Nephron progenitor cell (in vitro differentiated cells): ENCODE results near the gene SEC14L2.
A peak's percentile ranks its signal among the peaks of the same experiment; 100 is the strongest.

Source experiments
- DNase-seq: peaks from one replicate; pipeline ENCODE4 v3.0.0; 2021
- H3K27ac Mint-ChIP-seq: 2 replicates; pipeline ENCODE4 v1.8.0; 2021; ENCODE audit warnings: mild to moderate bottlenecking, moderate library complexity, mixed read lengths
- H3K27me3 Mint-ChIP-seq: 2 replicates; pipeline ENCODE4 v1.8.0; 2021; ENCODE audit warnings: mild to moderate bottlenecking, low read depth, mixed read lengths; ENCODE audit not compliant: poor library complexity
- H3K36me3 Mint-ChIP-seq: 2 replicates; pipeline ENCODE4 v1.8.0; 2021; ENCODE audit warnings: low read depth, mixed read lengths
- H3K4me1 Mint-ChIP-seq: 2 replicates; pipeline ENCODE4 v1.8.0; 2021; ENCODE audit warnings: mixed read lengths
- H3K4me3 Mint-ChIP-seq: 2 replicates; pipeline ENCODE4 v1.8.0; 2021; ENCODE audit warnings: mild to moderate bottlenecking, moderate library complexity, mixed read lengths
- H3K9me3 Mint-ChIP-seq: 2 replicates; pipeline ENCODE4 v1.8.0; 2021; ENCODE audit warnings: mild to moderate bottlenecking, moderate library complexity, mixed read lengths
- CTCF ChIP-seq: fragments of 200-600 bp; sonication (generic); IDR thresholded peaks from 2 replicates; pipeline ENCODE4 v1.5.0; 2021; ENCODE audit warnings: antibody characterized with exemption

SEC14L2 gene

GRCh38 chr22:30396871-30397655 lies at the start of gene SEC14L2:
TSS of gene SEC14L2 (plus strand) at chr22:30397018. CDS start at chr22:30397117, 99 bp downstream.
- DNase-seq, result peak; percentile 76
- peak within 1 kb of the TSS; percentile 84 for H3K4me3 Mint-ChIP-seq
- no peak within 1 kb of the TSS for H3K27ac Mint-ChIP-seq
- H3K27me3 Mint-ChIP-seq, result peaks cover 36% of the 10 kb centered on the region
- H3K4me1 Mint-ChIP-seq, result peaks cover 60% of the 10 kb centered on the region
- H3K36me3 Mint-ChIP-seq, result no peaks in the 10 kb centered on the region
- no peaks in the 10 kb centered on the region for H3K9me3 Mint-ChIP-seq
- TF ChIP-seq CTCF, result no peak

GRCh38 chr22:30347255-30347892 lies 49.4 kb upstream of the SEC14L2 start:
- H3K9me3 Mint-ChIP-seq, result no peaks in the 10 kb centered on the region
- H3K36me3 Mint-ChIP-seq, result peaks cover 78% of the 10 kb centered on the region
- no peaks in the 10 kb centered on the region for H3K4me1 Mint-ChIP-seq
- no peak overlapping the region for H3K4me3 Mint-ChIP-seq
- H3K27ac Mint-ChIP-seq, result no peak overlapping the region
- no peaks in the 10 kb centered on the region for H3K27me3 Mint-ChIP-seq
- no peak for DNase-seq
- no peak for TF ChIP-seq CTCF

DNA sequence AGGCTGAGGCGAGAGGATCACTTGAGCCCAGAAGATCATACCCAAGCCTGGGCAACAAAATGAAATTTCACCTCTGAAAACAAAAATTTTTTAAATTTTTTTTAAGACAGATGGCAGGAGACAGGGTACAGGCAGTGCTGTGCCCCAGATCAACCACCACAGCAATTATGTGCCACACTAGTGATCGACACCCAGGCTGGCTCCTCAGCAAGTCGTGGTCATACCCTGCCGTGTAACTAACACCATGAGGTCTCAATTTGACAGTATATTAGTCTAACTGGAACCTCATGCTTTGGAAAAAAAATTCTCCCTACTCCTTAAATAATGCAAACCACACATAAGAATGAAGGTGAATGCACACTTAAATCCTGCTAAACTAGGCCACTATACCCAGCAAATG lies 48.4 kb upstream of the SEC14L2 start:
- H3K36me3 Mint-ChIP-seq, result peaks cover 76% of the 10 kb centered on the region
- no peak overlapping the region for H3K4me3 Mint-ChIP-seq
- H3K27me3 Mint-ChIP-seq, result no peaks in the 10 kb centered on the region
- DNase-seq, result no peak
- H3K27ac Mint-ChIP-seq, result peak overlapping the region; percentile 67
- no peaks in the 10 kb centered on the region for H3K4me1 Mint-ChIP-seq
- no peaks in the 10 kb centered on the region for H3K9me3 Mint-ChIP-seq
- TF ChIP-seq CTCF, result no peak

DNA sequence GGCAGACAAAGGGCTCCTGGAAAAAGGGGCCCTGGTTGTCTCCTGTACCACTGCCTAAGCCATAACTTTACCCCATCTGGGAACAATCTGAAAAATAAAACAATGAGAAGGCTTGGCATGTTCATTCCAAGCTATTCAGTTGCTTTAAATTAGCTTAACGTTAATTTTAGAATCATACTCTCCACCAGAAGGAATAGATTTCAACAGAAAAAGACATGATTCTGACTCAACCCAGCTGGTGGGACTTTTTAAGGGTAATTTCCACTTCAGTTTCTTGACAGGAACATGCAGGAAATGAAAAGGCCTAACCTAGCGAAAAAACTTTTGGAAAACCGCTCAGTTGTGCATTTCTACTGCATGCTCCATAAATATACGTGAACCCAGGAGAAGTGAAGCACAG lies 48.0 kb upstream of the SEC14L2 start:
- H3K27ac Mint-ChIP-seq, result peak overlapping the region; percentile 67
- DNase-seq, result no peak
- H3K36me3 Mint-ChIP-seq, result peaks cover 74% of the 10 kb centered on the region
- H3K9me3 Mint-ChIP-seq, result no peaks in the 10 kb centered on the region
- peaks cover 2% of the 10 kb centered on the region for H3K4me1 Mint-ChIP-seq
- TF ChIP-seq CTCF, result no peak
- no peaks in the 10 kb centered on the region for H3K27me3 Mint-ChIP-seq
- no peak overlapping the region for H3K4me3 Mint-ChIP-seq

GRCh38 chr22:30351226-30351625 lies 45.6 kb upstream of the SEC14L2 start:
- no peak for TF ChIP-seq CTCF
- Mint-ChIP-seq H3K4me3 (no peak overlapping the region), H3K27ac (no peak overlapping the region), H3K9me3 (no peaks in the 10 kb centered on the region), H3K27me3 (no peaks in the 10 kb centered on the region), H3K36me3 (peaks cover 60% of the 10 kb centered on the region), H3K4me1 (peaks cover 26% of the 10 kb centered on the region)
- DNase-seq, result no peak

GRCh38 chr22:30354644-30355043 lies 42.2 kb upstream of the SEC14L2 start:
- Mint-ChIP-seq H3K27me3 (no peaks in the 10 kb centered on the region), H3K9me3 (no peaks in the 10 kb centered on the region), H3K36me3 (peaks cover 41% of the 10 kb centered on the region), H3K4me1 (peaks cover 37% of the 10 kb centered on the region), H3K27ac (peak overlapping the region; percentile 82), H3K4me3 (peak overlapping the region; percentile 15)
- no peak for TF ChIP-seq CTCF
- no peak for DNase-seq
